Measurements from ENCODE around the gene SRPK2. TPM values are rescaled to one million over a fixed set of nuclear protein-coding genes. Genes with fewer than 3 reads are reported as not detected.
"Not testable (repeated sequence)": the region's sequence is repeated elsewhere in the genome, so short reads cannot be mapped to it uniquely, and the experiment has no call there.

SRPK2 gene
- total RNA-seq, 1 donor from 2014 or later = 249 TPM

- FAIRE-seq (no peak), DNase-seq (ENCODE audit: low spot score in 2 of 2) (no peak)
Observed at GRCh38 chr7:105204953-105205352, 183.8 kb downstream of the SRPK2 start.

GRCh38 chr7:105204520-105204919 lies 184.2 kb downstream of the SRPK2 start:
- no peak for FAIRE-seq

GRCh38 chr7:105202616-105203015 lies 186.1 kb downstream of the SRPK2 start:
- no peak for DNase-seq (ENCODE audit: low spot score in 2 of 2)

More at GRCh38 chr7:105204520-105204919, 184.2 kb downstream of the SRPK2 start:
- no peak for DNase-seq (ENCODE audit: low spot score in 2 of 2)

GRCh38 chr7:105199386-105199785 lies 189.3 kb downstream of the SRPK2 start:
- DNase-seq (ENCODE audit: low spot score in 2 of 2) (no peak), FAIRE-seq (no peak)

More at GRCh38 chr7:105202616-105203015, 186.1 kb downstream of the SRPK2 start:
- FAIRE-seq = no peak

DNA sequence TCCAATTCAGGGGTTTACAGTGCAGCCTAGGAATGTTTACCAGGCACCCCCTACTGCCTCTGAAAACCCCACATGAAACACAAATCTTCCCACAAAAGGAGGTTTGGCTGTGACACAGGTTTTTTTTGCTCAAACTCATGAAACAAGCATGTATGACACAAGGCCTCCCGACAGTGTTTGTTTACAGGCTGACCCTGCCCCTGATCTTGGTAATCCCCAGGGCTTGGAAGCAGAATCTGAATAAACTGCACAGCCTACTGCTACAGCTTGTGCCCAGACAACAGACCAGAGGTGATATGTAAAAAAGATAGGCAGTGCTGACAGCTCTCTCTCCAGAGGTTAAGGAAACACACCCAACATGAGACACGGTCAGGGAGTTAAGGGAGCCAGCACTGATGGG lies 190.5 kb downstream of the SRPK2 start:
- DNase-seq (ENCODE audit: low spot score in 2 of 2) = no peak
- no peak for FAIRE-seq

DNA sequence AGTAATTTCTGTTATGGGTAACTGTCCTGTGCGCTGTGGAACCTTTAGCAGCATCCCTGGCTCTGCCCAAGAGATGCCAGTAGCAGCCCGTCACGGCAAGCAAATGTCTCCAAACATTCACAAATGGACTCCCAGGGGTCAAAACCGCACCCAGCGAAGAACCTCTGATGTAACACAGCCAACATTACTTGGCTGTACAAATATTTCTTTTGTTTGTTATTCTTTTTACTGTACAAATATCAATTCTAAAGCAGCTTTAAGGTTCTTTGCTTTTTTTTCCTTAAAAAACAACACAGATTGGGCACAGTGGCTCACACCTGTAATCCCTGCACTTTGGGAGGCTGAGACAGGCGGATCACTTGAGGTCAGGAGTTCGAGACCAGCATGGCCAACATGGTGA lies 192.2 kb downstream of the SRPK2 start:
- DNase-seq (ENCODE audit: low spot score in 2 of 2) (no peak), FAIRE-seq (no peak)

DNA sequence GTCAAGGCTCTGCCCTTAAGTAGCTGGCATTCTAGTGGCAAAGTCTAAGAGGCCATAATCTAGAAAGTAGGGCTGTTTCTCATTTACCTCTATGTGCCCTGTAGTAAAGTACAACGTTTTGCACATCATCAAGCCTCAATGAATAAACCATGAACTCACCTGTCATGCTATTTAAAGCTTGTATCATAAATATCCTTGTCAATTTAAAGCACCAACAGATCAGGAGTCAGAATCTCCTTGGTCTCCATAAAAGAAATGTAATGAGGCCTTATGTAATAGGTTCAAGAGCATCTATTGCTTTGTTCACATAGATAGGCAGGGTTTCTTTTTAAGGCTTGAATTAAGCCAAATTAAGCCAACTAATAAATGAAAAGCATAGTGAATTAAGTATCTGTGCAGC lies 192.8 kb downstream of the SRPK2 start:
- no peak for FAIRE-seq
- no peak for DNase-seq (ENCODE audit: low spot score in 2 of 2)

- not testable (repeated sequence) for FAIRE-seq
Observed at GRCh38 chr7:105194959-105195358, 193.8 kb downstream of the SRPK2 start.

GRCh38 chr7:105191331-105191730 lies 197.4 kb downstream of the SRPK2 start:
- DNase-seq (ENCODE audit: low spot score in 2 of 2) (no peak), FAIRE-seq (no peak)

More at GRCh38 chr7:105194959-105195358, 193.8 kb downstream of the SRPK2 start:
- not testable (repeated sequence) for DNase-seq (ENCODE audit: low spot score in 2 of 2)

DNA sequence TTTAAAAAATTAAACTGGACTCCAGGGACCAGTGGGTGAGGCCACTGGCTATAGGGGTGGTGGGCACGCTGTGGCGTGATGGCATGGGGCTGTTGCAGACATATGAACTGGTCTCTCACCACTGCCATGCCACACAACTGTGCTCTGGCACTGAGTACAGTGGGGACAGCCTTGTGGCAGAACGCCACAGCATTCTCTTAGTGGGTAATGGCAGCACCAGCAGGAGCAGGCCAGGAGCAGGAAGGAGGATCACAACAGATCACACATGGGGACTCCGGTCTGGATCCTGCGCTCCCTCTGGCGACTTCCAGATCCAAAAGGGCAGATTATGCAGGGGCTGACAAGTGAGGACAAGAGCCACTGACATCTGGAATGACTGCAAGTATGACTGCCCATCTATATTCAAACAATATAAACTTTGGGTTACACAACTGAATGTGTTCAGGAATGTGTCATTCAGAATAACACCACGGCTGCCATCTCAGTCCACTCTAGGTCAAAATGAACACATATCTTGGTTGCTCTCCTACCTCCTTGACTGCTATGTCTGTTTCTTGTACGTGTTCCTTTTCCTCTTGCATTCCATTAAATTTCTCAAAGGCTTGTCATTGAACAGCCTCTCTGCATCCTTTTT lies 198.7 kb downstream of the SRPK2 start:
- no peak for FAIRE-seq

GRCh38 chr7:105188201-105188600 lies 200.5 kb downstream of the SRPK2 start:
- no peak for FAIRE-seq
- DNase-seq (ENCODE audit: low spot score in 2 of 2) = no peak

More for the DNA sequence above, 198.7 kb downstream of the SRPK2 start:
- no peak for DNase-seq (ENCODE audit: low spot score in 2 of 2)

DNA sequence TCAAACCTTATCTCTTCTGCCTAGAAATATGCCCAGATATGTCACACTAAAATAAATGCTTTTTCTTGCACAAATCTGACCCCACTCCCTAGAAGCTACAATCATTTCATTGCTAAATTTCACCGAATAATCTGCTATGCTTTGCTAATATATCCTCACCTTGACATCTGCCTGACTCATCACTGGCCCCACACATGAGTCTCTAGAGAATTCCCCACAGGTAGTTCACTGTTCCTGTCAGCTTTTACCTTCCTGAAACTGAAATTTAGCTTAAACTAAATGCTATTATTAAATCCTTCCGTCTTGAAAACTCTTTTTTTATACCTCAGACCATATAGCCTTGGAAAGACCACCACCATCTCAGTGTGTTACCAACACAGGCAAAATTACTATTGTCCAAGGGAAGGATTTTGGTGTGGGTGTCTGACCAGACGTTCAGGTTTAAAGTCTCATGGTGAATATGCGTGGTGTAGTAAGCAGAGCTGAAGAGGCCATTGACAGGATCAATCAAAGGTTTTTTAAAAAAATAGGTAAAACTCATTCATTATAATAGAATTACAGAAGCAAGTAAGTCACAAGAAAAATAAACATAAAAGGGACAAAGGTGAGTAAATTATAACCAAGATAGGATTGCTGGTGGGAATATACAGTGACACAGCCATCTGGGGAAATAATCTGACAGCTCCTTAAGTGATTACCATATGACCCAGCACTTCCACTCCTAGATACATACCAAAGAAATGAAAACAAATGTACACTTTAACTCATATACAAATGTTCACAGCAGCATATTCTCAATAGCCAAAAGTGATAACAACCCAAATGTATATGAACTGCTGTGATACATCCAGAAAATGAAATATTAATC lies 201.2 kb downstream of the SRPK2 start:
- FAIRE-seq = no peak
- no peak for DNase-seq (ENCODE audit: low spot score in 2 of 2)

DNA sequence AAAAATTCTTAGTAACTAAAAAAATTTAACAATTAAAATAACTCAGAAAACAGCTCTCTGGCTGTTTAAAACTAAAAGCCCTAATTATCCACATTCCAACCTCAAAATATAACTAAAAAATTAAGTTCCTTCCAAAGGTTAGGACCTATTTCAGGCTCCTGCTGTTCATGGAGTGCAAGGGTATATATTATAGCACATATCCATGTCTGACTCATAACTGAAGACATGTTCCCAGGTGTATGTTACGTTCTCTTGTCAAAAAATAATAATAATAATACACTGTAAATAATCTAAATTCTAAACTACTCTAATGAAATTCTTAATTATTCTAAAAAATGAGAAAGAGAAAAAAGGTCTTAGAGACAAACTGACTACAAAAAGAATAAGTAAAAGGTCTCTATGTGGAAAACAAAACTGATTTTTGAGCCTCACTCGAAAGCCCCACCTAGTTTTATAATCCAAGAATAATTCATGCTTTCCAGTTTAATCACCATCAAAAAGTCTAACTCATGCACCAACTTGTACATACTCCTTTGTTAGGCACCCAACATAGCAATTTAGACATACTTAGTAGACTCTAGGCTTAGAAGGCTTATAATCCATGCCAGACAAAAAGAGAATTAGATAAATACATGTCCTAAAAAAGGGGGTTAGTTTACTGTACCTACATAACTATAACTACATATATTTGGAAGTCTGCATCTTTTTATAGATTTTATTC lies 203.3 kb downstream of the SRPK2 start:
- FAIRE-seq (no peak), DNase-seq (ENCODE audit: low spot score in 2 of 2) (no peak)

- DNase-seq (ENCODE audit: low spot score in 2 of 2) (no peak), FAIRE-seq (no peak)
Observed at GRCh38 chr7:105180002-105180401, 208.7 kb downstream of the SRPK2 start.

DNA sequence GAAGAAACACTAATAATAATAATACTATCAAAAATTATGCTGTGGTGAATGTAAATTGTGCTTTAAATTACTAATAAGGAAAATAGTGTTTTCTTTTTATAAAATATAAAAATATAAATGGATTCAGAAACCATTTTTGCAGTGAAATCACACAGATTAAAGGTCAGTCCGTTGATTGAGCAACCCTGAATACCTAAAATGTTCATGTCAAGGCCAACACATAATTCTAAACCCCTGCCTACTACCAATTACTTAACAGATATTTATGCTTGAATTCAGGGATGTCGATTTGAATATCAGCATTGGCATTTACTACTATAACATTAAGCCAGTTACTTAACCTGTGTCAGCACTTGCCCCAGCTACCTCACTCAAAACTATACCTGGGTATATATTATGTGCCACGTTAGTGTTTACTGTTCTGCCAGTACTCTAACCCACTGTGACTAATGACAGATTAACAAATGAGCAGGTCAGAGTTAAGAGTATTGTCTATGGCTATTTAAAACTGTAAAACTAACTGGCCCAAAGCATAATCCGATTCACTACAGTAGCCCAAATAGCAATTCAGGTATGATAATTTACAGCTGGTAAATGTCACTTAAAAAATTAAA lies 209.7 kb downstream of the SRPK2 start:
- DNase-seq (ENCODE audit: low spot score in 2 of 2) (no peak), FAIRE-seq (no peak)

- FAIRE-seq (peak; percentile 57), DNase-seq (ENCODE audit: low spot score in 2 of 2) (no peak)
Observed at GRCh38 chr7:105178177-105178576, 210.5 kb downstream of the SRPK2 start.

GRCh38 chr7:105177026-105177425 lies 211.7 kb downstream of the SRPK2 start:
- FAIRE-seq = no peak

GRCh38 chr7:105173586-105173985 lies 215.1 kb downstream of the SRPK2 start:
- no peak for FAIRE-seq
- DNase-seq (ENCODE audit: low spot score in 2 of 2) = no peak

More at GRCh38 chr7:105177026-105177425, 211.7 kb downstream of the SRPK2 start:
- DNase-seq (ENCODE audit: low spot score in 2 of 2) = no peak

- DNase-seq (ENCODE audit: low spot score in 2 of 2) (no peak), FAIRE-seq (no peak)
Observed at GRCh38 chr7:105164751-105165150, 224.0 kb downstream of the SRPK2 start.

GRCh38 chr7:105163718-105164117 lies 225.0 kb downstream of the SRPK2 start:
- no peak for FAIRE-seq
- no peak for DNase-seq (ENCODE audit: low spot score in 2 of 2)

DNA sequence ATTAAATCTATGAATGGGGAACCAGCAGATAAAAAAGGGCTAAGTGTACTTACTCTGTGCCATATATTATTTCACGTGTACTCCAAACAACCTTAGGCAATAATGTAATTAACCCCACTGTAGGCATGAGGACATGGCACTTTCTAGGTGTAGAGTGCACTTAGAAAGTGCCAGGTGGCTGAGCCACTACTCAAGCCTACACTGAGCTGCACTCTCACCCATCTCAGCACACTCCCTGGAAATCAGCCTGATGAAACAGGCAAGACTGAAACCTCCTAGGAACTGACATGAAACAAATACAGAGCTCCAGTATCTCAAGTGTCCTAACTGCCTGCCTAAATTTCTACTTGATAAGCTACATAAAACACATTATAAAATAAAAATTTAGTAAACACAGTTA lies 227.4 kb downstream of the SRPK2 start:
- FAIRE-seq = no peak

More for the DNA sequence above, 227.4 kb downstream of the SRPK2 start:
- no peak for DNase-seq (ENCODE audit: low spot score in 2 of 2)

Measured in frontal cortex (tissue), 4 donors.